RWPE2 (cell line): ENCODE results near the gene FBXO5.

Experiments
- ATAC-seq: fragments of 200-7000 bp; cut with Tn5 transposase; 3 replicates; pipeline ENCODE4 v1.9.1; 2021; ENCODE audit warnings: low read depth
- DNase-seq: peaks from one replicate; pipeline ENCODE4 v3.0.0-alpha.2; 2020; ENCODE audit warnings: low spot score
- H3K27ac ChIP-seq: fragments of 450-650 bp; 2 replicates; pipeline ENCODE4 v1.5.1; 2017; ENCODE audit warnings: mild to moderate bottlenecking; ENCODE audit not compliant: poor library complexity, severe bottlenecking
- H3K27me3 ChIP-seq: fragments of 250-450 bp; sonication (Bioruptor Pico); 2 replicates; pipeline ENCODE4 v1.5.1; 2021; ENCODE audit warnings: mild to moderate bottlenecking, moderate library complexity; ENCODE audit not compliant: insufficient read depth, poor library complexity, severe bottlenecking
- H3K36me3 ChIP-seq: fragments of 250-450 bp; sonication (Bioruptor Pico); 2 replicates; pipeline ENCODE4 v1.5.1; 2020; ENCODE audit warnings: low read depth, mild to moderate bottlenecking, moderate library complexity
- H3K4me1 ChIP-seq: fragments of 250-450 bp; sonication (Bioruptor Pico); 2 replicates; pipeline ENCODE4 v1.5.1; 2021; ENCODE audit warnings: mild to moderate bottlenecking, moderate library complexity; ENCODE audit not compliant: insufficient read depth, poor library complexity, severe bottlenecking
- H3K4me3 ChIP-seq: fragments of 250-450 bp; sonication (Bioruptor Pico); 2 replicates; pipeline ENCODE4 v1.5.1; 2021; ENCODE audit warnings: mild to moderate bottlenecking, moderate library complexity; ENCODE audit not compliant: severe bottlenecking
- H3K9me3 ChIP-seq: fragments of 250-450 bp; sonication (Bioruptor Pico); 2 replicates; pipeline ENCODE4 v1.5.1; 2021; ENCODE audit warnings: mild to moderate bottlenecking, moderate library complexity; ENCODE audit not compliant: severe bottlenecking
- TF ChIP-seq, protein P1 (sequence below): fragments of 450-650 bp; IDR thresholded peaks from one replicate; pipeline ENCODE4 v1.5.1; 2017; ENCODE audit warnings: mild to moderate bottlenecking, moderate library complexity; ENCODE audit not compliant: poor library complexity, severe bottlenecking

FBXO5 gene

GRCh38 chr6:152954443-152954842 lies 28.4 kb downstream of the FBXO5 start:
- Histone ChIP-seq H3K27me3 (no peaks in the 10 kb centered on the region), H3K27ac (no peak overlapping the region), H3K4me1 (peaks cover 8% of the 10 kb centered on the region), H3K36me3 (no peaks in the 10 kb centered on the region), H3K9me3 (no peaks in the 10 kb centered on the region), H3K4me3 (no peak overlapping the region)
- DNase-seq (no peak), ATAC-seq (no peak)
- TF ChIP-seq, protein P1, sequence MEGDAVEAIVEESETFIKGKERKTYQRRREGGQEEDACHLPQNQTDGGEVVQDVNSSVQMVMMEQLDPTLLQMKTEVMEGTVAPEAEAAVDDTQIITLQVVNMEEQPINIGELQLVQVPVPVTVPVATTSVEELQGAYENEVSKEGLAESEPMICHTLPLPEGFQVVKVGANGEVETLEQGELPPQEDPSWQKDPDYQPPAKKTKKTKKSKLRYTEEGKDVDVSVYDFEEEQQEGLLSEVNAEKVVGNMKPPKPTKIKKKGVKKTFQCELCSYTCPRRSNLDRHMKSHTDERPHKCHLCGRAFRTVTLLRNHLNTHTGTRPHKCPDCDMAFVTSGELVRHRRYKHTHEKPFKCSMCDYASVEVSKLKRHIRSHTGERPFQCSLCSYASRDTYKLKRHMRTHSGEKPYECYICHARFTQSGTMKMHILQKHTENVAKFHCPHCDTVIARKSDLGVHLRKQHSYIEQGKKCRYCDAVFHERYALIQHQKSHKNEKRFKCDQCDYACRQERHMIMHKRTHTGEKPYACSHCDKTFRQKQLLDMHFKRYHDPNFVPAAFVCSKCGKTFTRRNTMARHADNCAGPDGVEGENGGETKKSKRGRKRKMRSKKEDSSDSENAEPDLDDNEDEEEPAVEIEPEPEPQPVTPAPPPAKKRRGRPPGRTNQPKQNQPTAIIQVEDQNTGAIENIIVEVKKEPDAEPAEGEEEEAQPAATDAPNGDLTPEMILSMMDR = no peak

DNA sequence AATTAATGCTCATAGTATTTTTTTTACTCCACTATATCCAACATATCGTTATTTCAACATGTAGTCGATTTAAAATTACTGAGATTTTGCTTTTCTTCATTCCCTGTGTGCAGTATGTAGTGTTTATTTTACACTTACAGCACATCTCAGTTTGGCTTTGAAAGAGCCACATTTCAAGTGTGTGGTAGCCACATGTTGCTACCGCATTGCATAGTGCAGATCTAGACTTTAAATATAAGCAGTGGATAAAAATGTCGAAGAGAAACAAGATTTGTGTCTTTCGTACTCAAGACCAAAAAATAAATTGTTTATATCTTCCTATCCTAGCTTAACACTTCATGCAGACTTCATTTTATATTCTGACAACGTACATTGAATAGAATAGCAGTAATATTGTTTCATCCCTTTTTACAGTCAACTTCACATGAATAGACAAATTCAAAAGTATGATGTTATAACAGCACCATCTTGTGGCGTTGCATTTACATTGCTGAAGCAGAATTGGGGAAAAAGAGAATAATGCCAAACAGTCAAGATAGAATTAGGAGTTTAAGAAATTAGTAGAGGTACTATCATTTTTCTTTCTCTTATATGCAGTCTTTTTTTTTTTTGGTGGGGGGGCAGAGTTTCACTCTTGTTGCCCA lies 29.9 kb downstream of the FBXO5 start:
- DNase-seq (no peak), ATAC-seq (no peak)
- H3K36me3 ChIP-seq = no peaks in the 10 kb centered on the region
- no peak overlapping the region for H3K4me3 ChIP-seq
- H3K27ac ChIP-seq = no peak overlapping the region
- H3K27me3 ChIP-seq = no peaks in the 10 kb centered on the region
- TF ChIP-seq, protein P1 = peak; percentile 81
- H3K9me3 ChIP-seq = no peaks in the 10 kb centered on the region
- H3K4me1 ChIP-seq = peaks cover 8% of the 10 kb centered on the region

GRCh38 chr6:152952045-152952444 lies 30.8 kb downstream of the FBXO5 start:
- TF ChIP-seq, protein P1 = no peak
- H3K27ac ChIP-seq = no peak overlapping the region
- ATAC-seq = peak; percentile 83
- no peak for DNase-seq
- no peak overlapping the region for H3K4me3 ChIP-seq
- no peaks in the 10 kb centered on the region for H3K36me3 ChIP-seq
- no peaks in the 10 kb centered on the region for H3K27me3 ChIP-seq
- H3K9me3 ChIP-seq = no peaks in the 10 kb centered on the region
- H3K4me1 ChIP-seq = peaks cover 8% of the 10 kb centered on the region

- TF ChIP-seq, protein P1 = no peak
Observed at GRCh38 chr6:152950240-152950639, 32.6 kb downstream of the FBXO5 start.

GRCh38 chr6:152948150-152948768 lies 34.6 kb downstream of the FBXO5 start:
- Histone ChIP-seq H3K27me3 (no peaks in the 10 kb centered on the region), H3K36me3 (no peaks in the 10 kb centered on the region), H3K27ac (no peak overlapping the region), H3K4me1 (peaks cover 18% of the 10 kb centered on the region), H3K4me3 (no peak overlapping the region), H3K9me3 (no peaks in the 10 kb centered on the region)
- TF ChIP-seq, protein P1 = peak; percentile 92
- peak; percentile 43; the same call in 2 of the 3 replicates for ATAC-seq
- no peak for DNase-seq

More at GRCh38 chr6:152950240-152950639, 32.6 kb downstream of the FBXO5 start:
- Histone ChIP-seq H3K4me1 (peaks cover 8% of the 10 kb centered on the region), H3K36me3 (no peaks in the 10 kb centered on the region), H3K4me3 (no peak overlapping the region), H3K27ac (no peak overlapping the region), H3K27me3 (no peaks in the 10 kb centered on the region), H3K9me3 (no peaks in the 10 kb centered on the region)
- DNase-seq = no peak
- no peak for ATAC-seq
